Stimulated activated CD4-positive, alpha-beta T cell treated with anti-CD3 and anti-CD28 coated beads, Interleukin-1b, Interleukin-23, amount 100 ng/mL, for 48 hours (primary cell): ENCODE results near the gene KLF16.

Experiments
- DNase-seq: peaks from one replicate; pipeline ENCODE4 v3.0.0-alpha.2; 2020

Gene KLF16

GRCh38 chr19:1854039-1854541, 9.3 kb downstream of the KLF16 start:
- DNase-seq, result no peak

GRCh38 chr19:1853295-1854038, 9.9 kb downstream of the KLF16 start:
- peak; percentile 85 for DNase-seq

DNA sequence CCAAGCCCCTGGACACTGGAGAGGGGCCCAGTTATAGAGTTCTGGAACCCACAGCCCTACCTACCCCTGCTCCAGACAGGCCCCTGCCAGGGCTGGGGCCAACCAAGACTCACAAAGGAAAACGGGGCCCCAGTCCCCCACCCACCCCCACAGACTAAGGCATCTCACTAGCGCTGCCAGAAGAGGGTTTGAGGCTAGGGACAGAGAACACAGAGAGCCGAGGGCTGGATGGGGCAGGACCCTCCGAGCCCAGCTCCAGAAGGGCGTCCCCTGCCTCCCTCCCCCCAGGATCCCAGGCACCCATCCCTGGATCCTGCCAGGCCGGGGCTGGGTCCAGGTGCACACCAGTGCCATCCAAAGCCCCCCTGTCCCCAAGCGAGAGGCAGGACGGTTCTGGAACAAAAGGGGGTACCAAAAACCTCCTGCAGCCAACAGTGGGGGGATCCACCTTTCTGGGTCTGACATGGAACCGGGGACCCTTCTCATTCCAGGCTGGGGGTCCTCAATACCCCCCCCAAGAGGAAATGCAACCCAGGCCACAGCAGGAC, 10.7 kb downstream of the KLF16 start:
- DNase-seq, result no peak

- DNase-seq, result no peak
Observed at GRCh38 chr19:1851654-1852580, 11.5 kb downstream of the KLF16 start.

DNA sequence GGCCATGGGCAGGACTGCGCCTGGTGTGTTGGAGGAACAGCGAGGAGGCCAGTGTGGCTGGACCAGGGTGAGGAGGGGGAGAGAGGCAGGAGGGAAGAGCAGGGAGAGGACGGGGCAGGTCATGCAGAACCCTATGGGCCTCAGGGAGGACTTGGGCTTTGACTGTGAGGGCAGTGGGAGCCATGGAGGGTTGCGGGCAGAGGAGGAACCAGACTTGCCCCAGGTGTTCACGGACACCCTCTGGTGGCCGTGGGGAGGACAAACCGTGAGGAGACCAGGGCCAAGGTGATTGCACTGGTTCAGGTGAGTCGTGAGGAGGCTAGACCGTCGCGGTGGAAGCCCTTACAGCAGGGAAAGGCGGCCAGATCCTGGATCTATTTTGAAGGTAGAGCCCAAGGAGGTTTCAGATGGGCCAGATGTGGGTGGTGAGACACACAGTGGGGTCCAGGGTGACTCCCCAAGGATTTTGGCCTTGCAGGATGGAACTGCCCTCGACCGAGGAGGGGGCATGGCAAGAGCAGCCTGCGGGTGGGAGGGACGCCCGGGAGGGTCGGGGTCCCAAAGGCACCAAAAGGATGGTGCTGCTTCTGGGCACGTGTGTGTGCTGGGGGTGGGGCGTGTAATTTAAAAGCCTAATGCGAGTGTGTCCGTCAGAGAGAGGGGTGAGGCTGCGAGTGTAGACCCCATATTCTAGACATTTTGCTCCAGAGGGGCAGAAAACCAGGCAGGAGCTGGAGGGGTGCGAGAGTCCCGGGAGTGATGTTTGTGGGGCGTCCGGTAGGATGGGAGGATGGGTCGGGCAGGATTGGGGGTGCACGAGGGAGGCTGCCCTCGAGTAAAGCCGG, 12.3 kb downstream of the KLF16 start:
- no peak for DNase-seq

GRCh38 chr19:1849886-1850398, 13.4 kb downstream of the KLF16 start:
- no peak for DNase-seq

DNA sequence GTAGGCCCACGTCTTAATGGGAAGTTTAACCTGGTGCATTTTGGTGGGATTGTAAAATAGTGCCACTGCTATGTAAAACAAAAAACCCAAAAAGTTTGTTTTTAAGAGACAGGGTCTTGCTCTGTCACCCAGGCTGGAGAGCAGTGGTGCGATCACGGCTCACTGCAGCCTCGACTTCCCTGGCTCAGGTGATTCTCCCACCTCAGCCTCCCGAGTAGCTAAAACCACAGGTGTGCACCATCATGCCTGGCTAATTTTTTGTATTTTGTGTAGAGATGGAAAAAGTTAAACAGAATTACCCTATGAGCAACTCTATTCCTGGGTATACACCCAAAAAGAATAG, 14.3 kb downstream of the KLF16 start:
- no peak for DNase-seq

- peak; percentile 96 for DNase-seq
Observed at GRCh38 chr19:1848399-1849131, 14.8 kb downstream of the KLF16 start, which contains the start of gene REXO1. Gene REXO1, minus strand, starts transcription at chr19:1848483. Its CDS starts 125 bp downstream, at chr19:1848358.

DNA sequence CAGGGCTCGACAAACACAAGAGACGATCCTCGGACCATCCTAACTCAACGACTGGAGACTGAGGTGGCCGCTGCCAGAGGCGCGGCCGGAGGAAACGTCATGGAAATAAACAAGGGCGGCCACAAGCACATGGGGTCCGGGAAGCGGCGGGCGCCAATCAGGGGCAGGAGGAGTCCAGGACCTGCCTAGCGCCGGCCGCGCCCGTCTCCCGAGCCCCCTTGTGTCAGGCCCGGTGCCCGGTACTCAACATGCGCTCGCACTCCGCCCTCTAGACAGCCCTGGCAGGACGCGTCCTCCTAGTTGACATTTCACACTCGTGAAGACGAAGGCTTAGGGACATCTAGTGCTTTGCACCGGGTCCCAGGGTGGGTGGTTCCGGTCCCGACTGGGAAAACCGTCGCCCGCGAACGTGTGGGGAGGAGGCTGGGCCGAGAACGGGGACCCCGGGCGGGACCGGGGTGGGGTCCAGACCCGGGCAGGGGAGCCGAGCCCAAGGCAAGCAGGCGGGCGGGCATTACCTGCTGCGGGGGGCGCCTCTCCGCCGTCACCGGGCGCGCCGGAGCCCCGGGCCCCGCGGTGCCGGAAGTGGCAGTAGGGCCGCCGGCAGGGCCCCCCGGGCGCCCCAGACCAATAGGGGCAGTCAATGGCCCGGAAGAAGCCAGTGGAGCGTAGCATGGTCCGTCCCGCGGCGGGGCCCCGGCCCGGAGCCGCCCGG, 15.5 kb downstream of the KLF16 start:
- DNase-seq, result no peak

DNA sequence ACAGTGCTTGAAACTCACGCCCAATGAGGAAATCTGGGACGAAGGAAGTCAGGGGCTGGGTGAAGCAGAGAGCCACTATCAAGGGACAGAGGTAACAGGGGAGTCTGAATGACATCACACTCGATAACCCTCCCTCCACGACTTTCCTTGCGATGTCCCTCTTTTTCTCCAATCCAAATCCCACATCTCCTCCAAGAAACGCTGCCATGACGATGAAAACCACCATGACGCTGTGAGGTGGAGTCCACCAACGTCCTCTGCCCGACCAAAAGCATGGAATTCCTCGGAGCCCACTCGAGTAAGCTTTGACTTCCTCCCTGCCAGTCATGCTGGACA, 16.1 kb downstream of the KLF16 start:
- DNase-seq, result no peak

- DNase-seq, result no peak
Observed at GRCh38 chr19:1846517-1847204, 16.7 kb downstream of the KLF16 start.

DNA sequence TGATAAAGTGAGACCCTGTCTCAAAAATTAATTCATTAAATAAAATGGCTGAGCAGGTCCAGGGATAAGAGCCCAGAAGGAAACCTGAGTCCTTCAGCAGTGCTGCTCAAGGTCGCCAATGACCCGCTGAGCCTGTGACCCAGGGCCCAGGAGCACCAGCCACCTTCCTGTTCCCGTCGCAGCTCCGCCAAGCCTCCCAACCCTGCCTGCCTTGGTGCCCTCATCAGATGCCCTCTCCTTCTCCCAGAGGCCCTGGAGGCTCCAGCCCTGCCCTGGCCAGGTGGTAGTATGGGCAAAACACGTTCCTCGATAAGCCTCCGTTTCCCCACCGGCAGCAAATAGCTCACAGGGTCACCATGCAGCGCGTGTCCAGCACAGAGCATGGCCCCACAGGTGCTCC, 17.7 kb downstream of the KLF16 start:
- no peak for DNase-seq

GRCh38 chr19:1845125-1845515, 18.3 kb downstream of the KLF16 start:
- DNase-seq, result no peak

DNA sequence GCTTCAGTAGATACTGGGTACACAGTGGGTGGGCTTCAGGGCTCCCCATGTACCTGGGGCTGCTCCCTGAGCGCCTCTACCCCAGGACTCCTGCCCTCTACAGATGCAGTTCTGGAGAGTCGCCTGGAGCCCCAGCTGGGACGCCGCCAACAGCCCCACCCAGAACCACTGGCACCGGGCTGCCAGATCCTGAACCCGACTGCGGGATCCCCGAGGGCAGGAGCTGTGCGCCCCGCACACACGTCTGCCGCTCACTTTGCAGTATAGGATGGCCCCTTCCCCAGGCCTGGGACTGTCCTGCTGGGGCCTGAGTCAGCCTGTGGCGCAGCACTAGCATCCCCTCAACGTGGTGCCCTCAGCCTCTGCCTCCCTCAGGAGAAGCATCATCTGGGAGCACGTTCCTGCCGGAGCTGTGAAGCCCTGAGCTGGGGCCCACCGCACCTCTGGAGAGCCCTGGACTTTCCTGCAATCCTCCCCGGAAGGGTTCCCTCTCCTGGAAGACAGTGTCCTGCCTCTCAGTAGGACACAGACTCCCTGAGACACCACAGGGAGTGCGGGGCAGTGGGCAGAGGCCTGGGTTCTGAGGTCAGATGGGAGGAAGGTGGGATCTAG, 18.8 kb downstream of the KLF16 start:
- no peak for DNase-seq

DNA sequence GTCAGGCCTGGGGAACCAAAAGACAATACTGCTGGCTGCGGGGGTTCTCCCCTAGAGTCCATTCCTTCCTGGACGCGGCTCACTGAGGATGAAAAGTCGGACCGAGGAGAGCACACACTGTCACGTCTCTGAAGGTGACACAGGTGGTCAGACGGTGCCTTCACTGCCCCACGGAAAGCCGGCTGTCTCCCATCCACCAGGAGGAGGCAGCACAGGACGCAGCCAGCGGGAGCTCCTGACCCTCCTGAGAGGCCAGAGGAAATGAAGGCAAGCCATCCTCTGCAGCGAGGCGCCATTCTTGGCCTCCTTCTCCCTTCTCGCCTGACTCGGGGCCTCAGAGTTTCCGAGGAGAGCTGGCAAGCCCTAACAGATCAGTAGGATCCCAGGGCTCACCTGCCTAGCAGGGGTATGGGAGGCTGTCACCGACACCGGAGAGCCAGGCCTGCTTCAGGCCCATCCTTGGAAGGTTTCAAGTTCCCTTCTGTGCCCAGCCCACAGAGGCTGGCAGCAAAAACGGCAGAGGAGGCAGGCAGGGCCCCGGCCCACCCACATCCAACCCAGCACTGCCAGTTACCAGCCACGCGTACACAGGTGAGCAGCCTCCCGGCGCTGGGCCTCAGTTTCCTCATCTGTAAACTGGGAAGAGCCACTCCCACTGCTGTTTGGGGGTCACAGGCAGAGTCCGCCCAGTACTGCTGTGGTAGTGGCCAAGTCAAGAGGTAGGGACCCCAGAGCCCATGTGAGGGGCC, 19.6 kb downstream of the KLF16 start:
- no peak for DNase-seq

GRCh38 chr19:1843116-1843515, 20.3 kb downstream of the KLF16 start:
- DNase-seq, result no peak

- DNase-seq, result no peak
Observed at GRCh38 chr19:1841209-1841924, 22.0 kb downstream of the KLF16 start.

- DNase-seq, result no peak
Observed at GRCh38 chr19:1840541-1841115, 22.8 kb downstream of the KLF16 start.
